HEK293T (cell line): Measurements from ENCODE around the gene KCNMA1.

ENCODE experiments used
- CTCF ChIA-PET: fragments of 350-600 bp; formaldehyde crosslinking; extraction: SDS; loops from one replicate; lab custom pipeline; 2021; ENCODE audit warnings: antibody characterized with exemption, inconsistent platforms; lab: Yijun Ruan, JAX
- POLR2A ChIA-PET: fragments of 350-600 bp; formaldehyde crosslinking; extraction: SDS; loops from one replicate; lab custom pipeline; 2020; ENCODE audit warnings: antibody characterized with exemption, inconsistent platforms; lab: Yijun Ruan, JAX
- DNase-seq: peaks from one replicate; pipeline ENCODE4 v3.0.0; 2012; ENCODE audit warnings: mixed read lengths; ENCODE audit errors: extremely low spot score
- ARNT ChIP-seq: fragments of 450-650 bp; IDR thresholded peaks from 2 replicates; pipeline ENCODE4 v1.6.1; 2017; ENCODE audit warnings: mild to moderate bottlenecking
- BHLHE40 ChIP-seq: fragments of 450-650 bp; IDR thresholded peaks from 2 replicates; pipeline ENCODE4 v1.6.1; 2016; ENCODE audit warnings: mild to moderate bottlenecking, moderate library complexity, borderline replicate concordance
- CTBP1 ChIP-seq: fragments of 450-650 bp; IDR thresholded peaks from 2 replicates; pipeline ENCODE4 v1.6.1; 2016; ENCODE audit warnings: borderline replicate concordance
- ELF4 ChIP-seq: fragments of 450-650 bp; IDR thresholded peaks from 2 replicates; pipeline ENCODE4 v1.6.1; 2017; ENCODE audit warnings: antibody characterized with exemption
- FOXA1 ChIP-seq: fragments of 450-650 bp; IDR thresholded peaks from 2 replicates; pipeline ENCODE4 v1.6.1; 2016; ENCODE audit warnings: mild to moderate bottlenecking
- FOXK2 ChIP-seq: fragments of 450-650 bp; IDR thresholded peaks from 2 replicates; pipeline ENCODE4 v1.6.1; 2016; ENCODE audit warnings: mild to moderate bottlenecking
- FOXM1 ChIP-seq: fragments of 450-650 bp; IDR thresholded peaks from 2 replicates; pipeline ENCODE4 v1.6.1; 2017; ENCODE audit warnings: mild to moderate bottlenecking, borderline replicate concordance
- HDGF ChIP-seq: fragments of 450-650 bp; IDR thresholded peaks from 2 replicates; pipeline ENCODE4 v1.6.1; 2017; ENCODE audit warnings: antibody characterized with exemption, borderline replicate concordance
- L3MBTL2 ChIP-seq: fragments of 450-650 bp; conservative IDR thresholded peaks from 2 replicates; pipeline ENCODE4 v1.6.1; 2016; ENCODE audit warnings: mild to moderate bottlenecking
- LEF1 ChIP-seq: fragments of 450-650 bp; IDR thresholded peaks from 2 replicates; pipeline ENCODE4 v1.6.1; 2017; ENCODE audit warnings: mild to moderate bottlenecking, borderline replicate concordance
- NFRKB ChIP-seq: fragments of 450-650 bp; IDR thresholded peaks from 2 replicates; pipeline ENCODE4 v1.6.1; 2016; ENCODE audit warnings: mild to moderate bottlenecking, moderate library complexity
- SP1 ChIP-seq: fragments of 450-650 bp; IDR thresholded peaks from 2 replicates; pipeline ENCODE4 v1.6.1; 2017
- SUZ12 ChIP-seq: fragments of 450-650 bp; IDR thresholded peaks from 2 replicates; pipeline ENCODE4 v1.6.1; 2016; ENCODE audit warnings: mild to moderate bottlenecking
- TARDBP ChIP-seq: fragments of 450-650 bp; IDR thresholded peaks from 2 replicates; pipeline ENCODE4 v1.6.1; 2016
- ZNF384 ChIP-seq: fragments of 450-650 bp; IDR thresholded peaks from 2 replicates; pipeline ENCODE4 v1.6.1; 2016
- TF ChIP-seq, protein P1 (sequence below): fragments of 450-650 bp; IDR thresholded peaks from 2 replicates; pipeline ENCODE4 v1.6.1; 2016

KCNMA1 gene

GRCh38 chr10:77110757-77111156, 526.9 kb downstream of the KCNMA1 start:
- no peak for DNase-seq
- CTCF ChIA-PET: interaction anchor here (1.5 kb wide), 1 partner anchor 119 kb away, joined by 3 read pairs; no protein-coding TSS in a partner anchor
- POLR2A ChIA-PET: no interaction called here
- TF ChIP-seq, protein P1, sequence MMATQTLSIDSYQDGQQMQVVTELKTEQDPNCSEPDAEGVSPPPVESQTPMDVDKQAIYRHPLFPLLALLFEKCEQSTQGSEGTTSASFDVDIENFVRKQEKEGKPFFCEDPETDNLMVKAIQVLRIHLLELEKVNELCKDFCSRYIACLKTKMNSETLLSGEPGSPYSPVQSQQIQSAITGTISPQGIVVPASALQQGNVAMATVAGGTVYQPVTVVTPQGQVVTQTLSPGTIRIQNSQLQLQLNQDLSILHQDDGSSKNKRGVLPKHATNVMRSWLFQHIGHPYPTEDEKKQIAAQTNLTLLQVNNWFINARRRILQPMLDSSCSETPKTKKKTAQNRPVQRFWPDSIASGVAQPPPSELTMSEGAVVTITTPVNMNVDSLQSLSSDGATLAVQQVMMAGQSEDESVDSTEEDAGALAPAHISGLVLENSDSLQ: no peak
- TF ChIP-seq FOXK2 (no peak), HDGF (no peak), ZNF384 (no peak)

DNA sequence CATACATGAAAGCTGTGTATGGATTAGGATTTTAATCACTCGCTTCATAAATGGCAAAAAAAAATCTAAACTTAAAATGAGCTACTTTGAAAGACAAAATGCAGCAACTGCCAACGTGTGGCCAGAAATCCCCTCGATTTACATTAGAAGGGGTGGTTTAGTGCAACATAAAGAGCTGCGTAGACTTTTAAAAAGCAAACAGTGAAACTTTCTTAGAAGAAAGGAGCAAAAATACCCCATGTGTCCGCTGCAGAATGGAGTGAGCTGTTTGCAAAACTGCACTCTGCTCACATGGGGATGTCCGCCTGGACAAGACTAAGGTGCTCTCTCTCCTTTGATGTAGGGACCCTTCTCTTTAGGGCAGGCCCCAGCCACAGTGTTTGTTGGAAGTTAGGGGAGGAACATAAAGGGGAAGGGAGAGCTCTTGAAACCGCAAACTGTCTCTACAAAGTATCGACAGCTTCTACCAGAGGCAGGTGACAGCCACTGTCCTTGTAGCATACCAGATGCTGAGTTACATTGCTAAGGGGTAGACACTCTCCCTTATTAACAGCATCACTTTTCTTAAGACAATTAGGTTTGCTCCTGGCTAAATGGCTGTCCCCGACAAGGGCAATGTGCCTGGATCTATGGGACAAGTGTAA, 528.1 kb downstream of the KCNMA1 start:
- ChIA-PET CTCF (no interaction called here), POLR2A (no interaction called here)
- TF ChIP-seq SP1 (no peak), FOXA1 (no peak), BHLHE40 (no peak), LEF1 (no peak), CTBP1 (no peak)
- TF ChIP-seq, protein P1: no peak
- DNase-seq: no peak

- ChIA-PET CTCF (no interaction called here), POLR2A (no interaction called here)
Observed at GRCh38 chr10:77106676-77107075, 530.9 kb downstream of the KCNMA1 start.

DNA sequence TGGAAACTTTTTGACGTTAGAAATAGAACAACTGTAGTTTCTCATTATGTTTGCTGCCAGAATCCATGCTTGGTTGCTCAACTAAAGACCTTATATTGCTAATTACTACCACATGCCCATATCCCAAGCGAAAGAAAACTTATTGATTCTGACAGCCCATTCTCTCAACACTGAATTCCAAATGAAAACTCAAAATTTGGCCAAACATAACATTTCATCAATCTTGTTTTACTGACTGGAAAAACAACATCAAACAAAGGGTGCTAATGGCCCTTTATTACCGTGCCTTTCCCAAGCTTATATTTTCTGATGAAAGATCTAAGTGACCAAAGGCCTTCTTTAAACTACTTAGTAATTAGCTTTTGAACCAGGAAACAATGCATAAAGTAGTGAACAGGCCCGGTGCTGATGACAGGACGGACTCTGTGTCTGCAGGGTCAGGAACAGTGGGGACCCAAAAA, 531.8 kb downstream of the KCNMA1 start:
- CTCF ChIA-PET: interaction anchor here (0.8 kb wide), 1 partner anchor 530 kb away, joined by 3 read pairs; no protein-coding TSS in a partner anchor
- no peak for DNase-seq
- POLR2A ChIA-PET: no interaction called here
- TF ChIP-seq FOXK2 (no peak), TARDBP (no peak), ELF4 (no peak), BHLHE40 (no peak), HDGF (no peak), SP1 (no peak), SUZ12 (no peak), L3MBTL2 (no peak), LEF1 (no peak), FOXM1 (no peak), FOXA1 (no peak), CTBP1 (no peak), ARNT (no peak), NFRKB (no peak), ZNF384 (no peak)
- TF ChIP-seq, protein P1: no peak

More at GRCh38 chr10:77106676-77107075, 530.9 kb downstream of the KCNMA1 start:
- TF ChIP-seq FOXK2: no peak
- DNase-seq: no peak

GRCh38 chr10:77104459-77104980, 533.1 kb downstream of the KCNMA1 start:
- TF ChIP-seq LEF1 (no peak), ELF4 (no peak), FOXK2 (no peak), CTBP1 (no peak), SUZ12 (no peak), ZNF384 (no peak), BHLHE40 (no peak), ARNT (no peak), L3MBTL2 (no peak), HDGF (no peak), FOXM1 (no peak), SP1 (no peak)
- TF ChIP-seq, protein P1: no peak
- no peak for DNase-seq
- ChIA-PET CTCF (no interaction called here), POLR2A (no interaction called here)

- TF ChIP-seq ZNF384 (no peak), FOXK2 (no peak)
- CTCF ChIA-PET: no interaction called here
- no peak for DNase-seq
- POLR2A ChIA-PET: no interaction called here
Observed at GRCh38 chr10:77103213-77103612, 534.4 kb downstream of the KCNMA1 start.
